RWPE1 (cell line): ENCODE data around the gene ZNRF4.
A peak's percentile ranks its signal among the peaks of the same experiment; 100 is the strongest.

Experiments
- CTCF ChIA-PET: fragments of 350-600 bp; sonication (Branson Sonifier 250); formaldehyde crosslinking; extraction: SDS; loops from one replicate; lab custom pipeline; 2021; lab: Yijun Ruan, JAX
- POLR2A ChIA-PET: fragments of 400-600 bp; formaldehyde crosslinking; extraction: SDS; loops from one replicate; lab custom pipeline; 2020; ENCODE audit warnings: antibody characterized with exemption; ENCODE audit not compliant: low non-redundant PET; lab: Yijun Ruan, JAX
- DNase-seq: peaks from one replicate; pipeline ENCODE4 v3.0.0; 2012; ENCODE audit warnings: low spot score
- H3K27ac ChIP-seq: fragments of 450-650 bp; 2 replicates; pipeline ENCODE4 v1.5.1; 2017
- TF ChIP-seq, protein P1 (sequence below): fragments of 450-650 bp; conservative IDR thresholded peaks from 2 replicates; pipeline ENCODE4 v1.5.1; 2017; ENCODE audit warnings: low read depth, mild to moderate bottlenecking

The ZNRF4 gene

DNA sequence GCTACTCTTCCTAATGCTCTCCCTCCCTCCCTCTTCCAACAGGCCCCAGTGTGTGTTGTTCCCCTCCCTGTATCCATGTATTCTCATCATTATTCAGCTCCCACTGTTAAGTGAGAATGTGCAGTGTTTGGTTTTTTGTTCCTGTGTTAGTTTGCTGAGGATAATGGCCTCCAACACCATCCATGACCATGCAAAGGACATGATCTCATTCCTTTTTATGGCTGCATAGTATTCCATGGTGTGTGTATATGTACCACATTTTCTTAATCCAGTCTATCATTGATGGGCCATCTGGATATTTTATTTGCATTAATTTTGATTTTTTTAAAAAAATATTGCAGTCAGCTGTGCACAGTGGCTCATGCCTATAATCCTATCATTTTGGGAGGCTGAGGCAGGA lies 15.8 kb upstream of the ZNRF4 start:
- TF ChIP-seq, protein P1, sequence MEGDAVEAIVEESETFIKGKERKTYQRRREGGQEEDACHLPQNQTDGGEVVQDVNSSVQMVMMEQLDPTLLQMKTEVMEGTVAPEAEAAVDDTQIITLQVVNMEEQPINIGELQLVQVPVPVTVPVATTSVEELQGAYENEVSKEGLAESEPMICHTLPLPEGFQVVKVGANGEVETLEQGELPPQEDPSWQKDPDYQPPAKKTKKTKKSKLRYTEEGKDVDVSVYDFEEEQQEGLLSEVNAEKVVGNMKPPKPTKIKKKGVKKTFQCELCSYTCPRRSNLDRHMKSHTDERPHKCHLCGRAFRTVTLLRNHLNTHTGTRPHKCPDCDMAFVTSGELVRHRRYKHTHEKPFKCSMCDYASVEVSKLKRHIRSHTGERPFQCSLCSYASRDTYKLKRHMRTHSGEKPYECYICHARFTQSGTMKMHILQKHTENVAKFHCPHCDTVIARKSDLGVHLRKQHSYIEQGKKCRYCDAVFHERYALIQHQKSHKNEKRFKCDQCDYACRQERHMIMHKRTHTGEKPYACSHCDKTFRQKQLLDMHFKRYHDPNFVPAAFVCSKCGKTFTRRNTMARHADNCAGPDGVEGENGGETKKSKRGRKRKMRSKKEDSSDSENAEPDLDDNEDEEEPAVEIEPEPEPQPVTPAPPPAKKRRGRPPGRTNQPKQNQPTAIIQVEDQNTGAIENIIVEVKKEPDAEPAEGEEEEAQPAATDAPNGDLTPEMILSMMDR, result no peak
- POLR2A ChIA-PET, result no interaction called here
- DNase-seq, result no peak
- no peak overlapping the region for H3K27ac ChIP-seq
- CTCF ChIA-PET, result interaction anchor here (0.6 kb wide), 1 partner anchor 798 kb away, joined by 4 read pairs; no protein-coding TSS in a partner anchor

DNA sequence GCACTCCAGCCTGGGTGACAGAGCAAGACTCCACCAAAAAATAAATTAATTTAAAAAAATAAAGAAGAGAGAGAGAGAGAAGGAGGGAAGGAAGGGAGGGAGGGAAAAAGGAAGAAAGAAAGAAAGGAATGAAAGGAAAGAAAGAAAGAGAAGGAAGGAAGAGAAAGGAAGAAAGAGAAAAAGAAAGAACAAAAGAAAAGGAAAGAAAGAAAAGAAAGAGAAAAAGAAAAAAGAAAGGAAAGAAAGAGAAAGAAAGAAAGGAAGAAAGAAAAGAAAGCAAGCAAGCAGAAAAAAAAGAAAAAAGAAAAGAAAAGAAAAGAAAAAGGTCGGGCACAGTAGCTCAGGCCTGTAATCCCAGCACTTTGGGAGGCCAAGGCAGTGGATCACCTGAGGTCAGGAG lies 14.9 kb upstream of the ZNRF4 start:
- ChIA-PET POLR2A (no interaction called here), CTCF (no interaction called here)
- no peak for DNase-seq
- TF ChIP-seq, protein P1, result no peak
- no peak overlapping the region for H3K27ac ChIP-seq

DNA sequence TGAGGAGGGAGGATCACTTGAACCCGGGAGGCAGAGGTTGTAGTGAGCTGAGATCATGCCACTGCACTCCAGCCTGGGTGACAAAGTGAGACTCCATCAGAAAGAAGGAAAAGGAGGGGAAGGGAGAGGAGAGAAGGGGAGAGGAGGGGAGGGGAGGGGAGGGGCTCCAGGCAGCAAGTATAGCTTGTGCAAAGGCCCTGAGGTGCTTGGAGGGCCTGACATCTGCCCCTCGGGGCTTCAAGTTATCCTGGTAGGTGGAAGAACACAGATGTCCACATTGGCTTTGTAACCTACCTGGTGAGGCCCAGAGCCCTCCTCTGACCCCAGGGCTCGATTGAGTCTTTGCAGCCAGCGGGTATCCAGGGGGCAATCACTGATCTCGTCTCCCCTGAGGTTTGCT lies 11.5 kb upstream of the ZNRF4 start:
- POLR2A ChIA-PET, result no interaction called here

DNA sequence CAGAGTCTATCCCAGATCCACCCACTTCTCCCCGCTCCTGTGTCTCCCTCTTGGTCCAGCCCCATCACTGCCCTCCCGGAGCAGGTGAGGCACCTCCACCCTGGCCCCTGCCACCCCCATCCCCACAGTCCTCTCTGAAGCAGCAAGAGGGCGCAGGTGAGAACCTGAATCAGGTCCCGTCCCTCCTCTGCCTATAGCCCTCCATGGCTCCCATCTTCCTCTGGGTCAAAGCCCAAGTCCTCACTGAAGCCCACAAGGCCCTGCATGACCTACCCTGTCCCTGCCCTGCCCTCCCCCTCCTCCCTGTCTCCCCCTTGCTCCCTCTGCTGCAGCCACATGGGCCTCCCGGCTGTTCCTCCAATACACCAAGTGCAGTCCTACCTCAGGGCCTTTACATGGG lies 10.8 kb upstream of the ZNRF4 start:
- ChIA-PET CTCF (no interaction called here), POLR2A (interaction anchor here (0.6 kb wide), 1 partner anchor 258 kb away, joined by 3 read pairs; no protein-coding TSS in a partner anchor)
- DNase-seq, result no peak
- no peak overlapping the region for H3K27ac ChIP-seq
- TF ChIP-seq, protein P1, result no peak

More for the DNA sequence above, 11.5 kb upstream of the ZNRF4 start:
- no peak for DNase-seq
- no peak overlapping the region for H3K27ac ChIP-seq
- CTCF ChIA-PET, result no interaction called here
- TF ChIP-seq, protein P1, result no peak

DNA sequence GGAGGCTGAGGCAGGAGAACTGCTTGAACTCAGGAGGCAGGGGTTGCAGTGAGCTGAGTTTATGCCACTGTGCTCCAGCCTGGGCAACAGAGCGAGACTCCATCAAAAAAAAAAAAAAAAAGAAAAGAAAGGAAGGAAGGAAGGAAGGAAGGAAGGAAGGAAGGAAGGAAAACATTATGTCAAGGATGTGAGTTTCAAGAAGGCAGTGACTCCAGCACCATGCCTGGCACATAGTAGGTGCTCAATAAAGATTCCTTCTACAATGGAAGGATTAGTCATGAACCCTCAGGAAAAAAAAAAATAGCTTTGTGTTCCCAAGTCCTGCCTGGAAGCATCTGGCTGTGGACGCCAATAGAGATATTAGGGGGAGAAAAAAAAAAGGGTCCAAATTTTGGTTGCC lies 10.1 kb upstream of the ZNRF4 start:
- TF ChIP-seq, protein P1, result no peak
- no peak overlapping the region for H3K27ac ChIP-seq
- CTCF ChIA-PET, result no interaction called here
- no peak for DNase-seq
- POLR2A ChIA-PET, result interaction anchor here (0.6 kb wide), 1 partner anchor 257 kb away, joined by 3 read pairs; no protein-coding TSS in a partner anchor

DNA sequence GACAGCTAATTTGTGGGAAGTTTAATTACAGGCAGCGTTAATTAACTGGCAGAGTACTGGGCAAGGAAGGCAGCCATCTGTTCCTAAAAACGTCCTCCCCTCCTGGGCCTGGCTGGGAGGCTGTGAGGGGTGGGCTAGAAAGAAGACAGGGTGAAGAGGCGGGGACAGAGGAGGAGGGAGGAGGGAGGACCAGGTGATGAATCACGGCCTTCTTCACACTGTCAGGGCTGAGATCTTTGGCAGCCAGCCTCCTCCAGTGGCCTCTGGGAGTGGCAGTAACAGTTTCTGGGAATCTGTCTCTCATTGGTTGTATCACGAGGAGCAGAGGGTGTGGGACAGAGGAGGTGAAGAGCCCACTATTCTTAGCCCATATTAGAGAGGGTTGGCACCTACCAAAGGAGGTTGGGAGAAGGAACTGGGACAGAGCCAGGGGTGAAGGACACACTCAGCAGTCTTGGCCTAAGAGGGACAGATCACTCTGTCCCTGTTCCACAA lies 9.6 kb upstream of the ZNRF4 start:
- ChIA-PET POLR2A (no interaction called here), CTCF (interaction anchor here (0.6 kb wide), 1 partner anchor 21 kb away, joined by 3 read pairs; no protein-coding TSS in a partner anchor)
- no peak overlapping the region for H3K27ac ChIP-seq
- DNase-seq, result peak; percentile 26
- TF ChIP-seq, protein P1, result no peak
